Smooth muscle cell (in vitro differentiated cells): ENCODE data around the gene FAAP100. TPM values are rescaled to one million over a fixed set of nuclear protein-coding genes. Genes with fewer than 3 reads are reported as not detected.

Experiments
- DNase-seq: peaks from one replicate; lab custom pipeline; 2025; ENCODE audit not compliant: unreplicated experiment; lab: John Stamatoyannopoulos, UW
- H2AFZ ChIP-seq: fragments of 200-600 bp; sonication (generic); 2 replicates; pipeline ENCODE4 v1.6.0; 2016; ENCODE audit warnings: antibody characterized with exemption, low read depth, mild to moderate bottlenecking
- H3F3A ChIP-seq: fragments of 200-600 bp; sonication (generic); 2 replicates; pipeline ENCODE4 v1.6.0; 2017; ENCODE audit warnings: antibody characterized with exemption, low read depth
- H3K27ac ChIP-seq: fragments of 200-600 bp; sonication (generic); 2 replicates; pipeline ENCODE4 v1.5.1; 2016; ENCODE audit warnings: low read depth, mild to moderate bottlenecking
- H3K27me3 ChIP-seq: fragments of 200-600 bp; sonication (generic); 2 replicates; pipeline ENCODE4 v1.6.1; 2016; ENCODE audit warnings: low read depth, mild to moderate bottlenecking
- H3K36me3 ChIP-seq: fragments of 200-600 bp; sonication (generic); 2 replicates; pipeline ENCODE4 v1.5.1; 2016; ENCODE audit warnings: low read depth
- H3K4me1 ChIP-seq: fragments of 200-600 bp; sonication (generic); 2 replicates; pipeline ENCODE4 v1.5.1; 2016; ENCODE audit warnings: low read depth
- H3K4me2 ChIP-seq: fragments of 200-600 bp; sonication (generic); 2 replicates; pipeline ENCODE4 v1.6.0; 2016; ENCODE audit warnings: mild to moderate bottlenecking
- H3K4me3 ChIP-seq: fragments of 200-600 bp; sonication (generic); 2 replicates; pipeline ENCODE4 v1.5.1; 2016; ENCODE audit warnings: mild to moderate bottlenecking
- H3K79me2 ChIP-seq: fragments of 200-600 bp; sonication (generic); 2 replicates; pipeline ENCODE4 v1.6.0; 2016; ENCODE audit warnings: low read depth, mild to moderate bottlenecking
- H3K9ac ChIP-seq: fragments of 200-600 bp; sonication (generic); 2 replicates; pipeline ENCODE4 v1.6.0; 2016; ENCODE audit warnings: low read depth
- H3K9me3 ChIP-seq: fragments of 200-600 bp; sonication (generic); replicated peaks from 2 replicates; pipeline ENCODE4 v1.5.1; 2016; ENCODE audit warnings: low read depth
- H4K20me1 ChIP-seq: fragments of 200-600 bp; sonication (generic); 2 replicates; pipeline ENCODE4 v1.6.0; 2016; ENCODE audit warnings: low read depth
- WGBS: methylation state at CpG from one replicate; pipeline ENCODE4 v1.1.7; 2016; ENCODE audit warnings: low lambda C conversion rate; 5-methylcytosine and 5-hydroxymethylcytosine counted together
- polyA plus RNA-seq: library from polyadenylated mRNA; unstranded; fragments of >200 nt; fragmentation: Nextera tagmentation; extraction: Ambion mirVana; gene quantifications from 2 replicates; pipeline ENCODE4 v1.2.1, GENCODE V29; 2016
- total RNA-seq: library from RNA; depleted of rRNA; stranded (reverse); fragments of >200 nt; gene quantifications from 2 replicates; pipeline ENCODE4 v1.2.3, GENCODE V29; 2014
- TF ChIP-seq, protein P1 (sequence below): fragments of 200-600 bp; sonication (generic); IDR thresholded peaks from 2 replicates; pipeline ENCODE4 v1.5.1; 2017; ENCODE audit warnings: borderline replicate concordance, mild to moderate bottlenecking, antibody characterized with exemption; ENCODE audit not compliant: insufficient read depth, poor library complexity, severe bottlenecking

The FAAP100 gene
- total and polyA plus RNA-seq, 2 experiments from 2014 or later, result 17.9 to 28.5 TPM

DNA sequence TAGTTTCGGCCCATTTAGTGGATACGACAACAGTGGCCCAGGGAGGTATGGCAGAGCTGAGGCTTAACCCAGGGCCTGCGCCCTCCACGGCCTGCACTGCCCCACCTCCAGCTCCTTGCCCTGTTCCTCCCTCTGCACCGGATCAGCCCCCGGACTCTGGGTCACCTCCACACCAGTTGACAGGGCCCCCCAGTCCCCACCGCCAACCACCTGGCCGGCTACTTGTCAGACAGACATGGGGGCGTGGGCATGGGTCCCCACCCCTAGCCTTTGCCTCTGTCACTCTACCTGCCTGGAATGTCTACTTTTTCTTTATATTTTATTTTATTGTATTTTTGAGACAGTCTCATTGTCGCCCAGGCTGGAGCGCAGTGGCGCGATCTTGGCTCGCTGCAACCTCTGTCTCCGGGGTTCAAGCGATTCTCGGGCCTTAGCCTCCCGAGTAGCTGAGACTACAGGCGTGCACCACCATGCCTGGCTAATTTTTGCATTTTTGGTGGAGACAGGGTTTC is 36.6 kb downstream of the FAAP100 start:
- Histone ChIP-seq H3K4me3 (peak overlapping the region; percentile 61), H3F3A (peaks cover 45% of the 10 kb centered on the region), H4K20me1 (peaks cover 72% of the 10 kb centered on the region), H3K79me2 (peaks cover 50% of the 10 kb centered on the region), H3K4me2 (peak overlapping the region; percentile 99), H3K9me3 (no peaks in the 10 kb centered on the region), H3K27ac (peak overlapping the region; percentile 92), H3K27me3 (no peaks in the 10 kb centered on the region), H3K9ac (no peak overlapping the region), H3K36me3 (no peaks in the 10 kb centered on the region), H2AFZ (no peak overlapping the region), H3K4me1 (peaks cover 41% of the 10 kb centered on the region)
- WGBS, result 55% methylated on average over 19 of the region's 19 CpGs
- DNase-seq, result no peak
- TF ChIP-seq, protein P1, sequence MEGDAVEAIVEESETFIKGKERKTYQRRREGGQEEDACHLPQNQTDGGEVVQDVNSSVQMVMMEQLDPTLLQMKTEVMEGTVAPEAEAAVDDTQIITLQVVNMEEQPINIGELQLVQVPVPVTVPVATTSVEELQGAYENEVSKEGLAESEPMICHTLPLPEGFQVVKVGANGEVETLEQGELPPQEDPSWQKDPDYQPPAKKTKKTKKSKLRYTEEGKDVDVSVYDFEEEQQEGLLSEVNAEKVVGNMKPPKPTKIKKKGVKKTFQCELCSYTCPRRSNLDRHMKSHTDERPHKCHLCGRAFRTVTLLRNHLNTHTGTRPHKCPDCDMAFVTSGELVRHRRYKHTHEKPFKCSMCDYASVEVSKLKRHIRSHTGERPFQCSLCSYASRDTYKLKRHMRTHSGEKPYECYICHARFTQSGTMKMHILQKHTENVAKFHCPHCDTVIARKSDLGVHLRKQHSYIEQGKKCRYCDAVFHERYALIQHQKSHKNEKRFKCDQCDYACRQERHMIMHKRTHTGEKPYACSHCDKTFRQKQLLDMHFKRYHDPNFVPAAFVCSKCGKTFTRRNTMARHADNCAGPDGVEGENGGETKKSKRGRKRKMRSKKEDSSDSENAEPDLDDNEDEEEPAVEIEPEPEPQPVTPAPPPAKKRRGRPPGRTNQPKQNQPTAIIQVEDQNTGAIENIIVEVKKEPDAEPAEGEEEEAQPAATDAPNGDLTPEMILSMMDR, result no peak

DNA sequence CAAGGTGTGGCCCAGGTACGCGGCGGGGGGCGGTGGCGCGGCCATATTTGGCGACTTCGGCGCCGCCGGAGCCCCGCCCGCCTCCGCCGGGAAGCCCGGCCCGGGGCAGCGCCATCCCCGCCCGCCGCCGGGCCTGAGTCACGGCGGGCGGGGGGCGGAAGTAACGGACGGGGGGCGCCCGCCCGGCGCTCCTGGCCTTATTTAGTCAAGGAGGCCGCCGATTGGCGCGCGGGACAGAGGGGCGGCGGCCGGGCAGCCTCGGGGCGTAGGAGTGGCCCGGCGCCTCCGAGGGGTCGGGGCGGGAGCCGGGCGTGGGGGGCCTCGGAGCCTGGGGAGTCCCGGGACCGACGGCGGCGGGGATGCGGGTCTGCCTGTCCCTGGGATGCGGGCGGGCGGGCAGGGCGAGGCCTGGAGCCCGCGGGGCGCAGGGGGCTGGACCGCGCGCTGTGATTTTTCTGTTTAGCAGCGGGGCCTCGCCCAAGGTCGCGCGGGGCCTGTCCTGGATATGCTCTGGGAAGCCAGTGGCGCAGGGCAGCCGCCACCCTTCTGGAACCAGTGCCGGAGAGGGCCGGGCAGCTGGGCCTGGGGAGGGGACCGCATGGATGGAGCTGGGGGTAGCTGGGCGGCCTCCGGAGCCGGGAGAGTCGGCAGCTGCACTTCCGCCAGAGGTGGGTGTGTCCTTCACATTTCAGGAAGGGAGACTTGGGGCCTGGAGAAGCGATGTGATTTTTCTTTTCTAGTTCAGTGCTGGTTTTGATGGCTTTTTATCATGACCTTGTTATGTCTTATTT is 37.2 kb downstream of the FAAP100 start:
- Histone ChIP-seq H3K4me1 (peaks cover 46% of the 10 kb centered on the region), H3K27ac (peak overlapping the region; percentile 92), H3K4me3 (peak overlapping the region; percentile 61), H2AFZ (no peak overlapping the region), H3K79me2 (peaks cover 56% of the 10 kb centered on the region), H3K4me2 (peak overlapping the region; percentile 99), H4K20me1 (peaks cover 72% of the 10 kb centered on the region), H3K9ac (peak overlapping the region; percentile 75), H3K27me3 (no peaks in the 10 kb centered on the region), H3K36me3 (peaks cover 3% of the 10 kb centered on the region), H3K9me3 (no peaks in the 10 kb centered on the region), H3F3A (peaks cover 51% of the 10 kb centered on the region)
- 2% methylated on average over 32 of the region's 82 CpGs for WGBS
- TF ChIP-seq, protein P1, result no peak
- peak; percentile 63 for DNase-seq

DNA sequence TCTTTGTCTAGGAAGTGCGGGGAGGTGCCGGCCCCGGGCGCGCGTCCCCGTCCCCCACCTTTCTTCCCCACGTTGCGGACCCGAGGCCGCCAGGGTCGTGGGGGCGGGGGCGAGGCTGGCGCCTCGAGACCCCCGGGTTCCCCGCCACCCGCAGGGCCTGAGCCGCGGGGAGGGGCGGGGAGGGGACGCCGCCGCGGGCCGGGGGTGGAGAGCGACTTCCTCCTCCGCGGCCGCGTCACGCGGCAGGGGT is 37.7 kb downstream of the FAAP100 start:
- Histone ChIP-seq H3K4me1 (peaks cover 46% of the 10 kb centered on the region), H3K79me2 (peaks cover 62% of the 10 kb centered on the region), H3K9me3 (no peaks in the 10 kb centered on the region), H4K20me1 (peaks cover 72% of the 10 kb centered on the region), H3K27me3 (no peaks in the 10 kb centered on the region), H3K4me2 (peak overlapping the region; percentile 99), H3K27ac (peak overlapping the region; percentile 92), H3K9ac (peak overlapping the region; percentile 75), H3K4me3 (peak overlapping the region; percentile 61), H3K36me3 (peaks cover 3% of the 10 kb centered on the region), H2AFZ (no peak overlapping the region), H3F3A (peaks cover 56% of the 10 kb centered on the region)
- WGBS, result 2% methylated on average over 10 of the region's 34 CpGs
- TF ChIP-seq, protein P1, result no peak
- no peak for DNase-seq
